Fibroblast of the aortic adventitia (primary cell): ENCODE results near the gene SH2B2. TPM values are rescaled to one million over a fixed set of nuclear protein-coding genes. Genes with fewer than 3 reads are reported as not detected.
A peak's percentile ranks its signal among the peaks of the same experiment; 100 is the strongest.

Experiments used
- DNase-seq: peaks from one replicate; pipeline ENCODE4 v3.0.0-alpha.2; 2010; ENCODE audit warnings: low read depth
- H3K4me3 ChIP-seq: 2 replicates; pipeline ENCODE4 v1.5.1; 2011; ENCODE audit warnings: low read depth, mild to moderate bottlenecking, control low read depth, low read length, moderate library complexity
- CTCF ChIP-seq: IDR thresholded peaks from 2 replicates; pipeline ENCODE4 v1.5.1; 2011; ENCODE audit warnings: mild to moderate bottlenecking, low read length, control low read depth, inconsistent platforms; ENCODE audit not compliant: insufficient read depth
- total RNA-seq: library from RNA; depleted of rRNA; stranded (reverse); fragments of >200 nt; gene quantifications from 2 replicates; pipeline ENCODE4 v1.2.3, GENCODE V29; 2012; ENCODE audit warnings: low replicate concordance

The SH2B2 gene
- total RNA-seq, 1 donor, result 2.0 TPM

- H3K4me3 ChIP-seq, result no peak overlapping the region
- TF ChIP-seq CTCF, result no peak
- no peak for DNase-seq
Observed at GRCh38 chr7:102266541-102266940, 20.1 kb upstream of the SH2B2 start.

- H3K4me3 ChIP-seq, result no peak overlapping the region
- no peak for TF ChIP-seq CTCF
- DNase-seq, result no peak
Observed at GRCh38 chr7:102268635-102269034, 18.0 kb upstream of the SH2B2 start.

GRCh38 chr7:102270178-102270887 is 16.3 kb upstream of the SH2B2 start:
- no peak overlapping the region for H3K4me3 ChIP-seq
- no peak for TF ChIP-seq CTCF
- no peak for DNase-seq

GRCh38 chr7:102271158-102271798 is 15.4 kb upstream of the SH2B2 start:
- no peak overlapping the region for H3K4me3 ChIP-seq
- TF ChIP-seq CTCF, result no peak
- no peak for DNase-seq

- peak; percentile 93 for TF ChIP-seq CTCF
- DNase-seq, result peak; percentile 73
- H3K4me3 ChIP-seq, result no peak overlapping the region
Observed at GRCh38 chr7:102272075-102272916, 14.4 kb upstream of the SH2B2 start.

GRCh38 chr7:102272917-102273748 is 13.5 kb upstream of the SH2B2 start:
- DNase-seq, result no peak
- H3K4me3 ChIP-seq, result no peak overlapping the region
- TF ChIP-seq CTCF, result no peak
